HG02943 (cell line): ENCODE data around the gene ADH7.
A peak's percentile ranks its signal among the peaks of the same experiment; 100 is the strongest.

Experiments
- ATAC-seq: cut with Tn5 transposase; IDR thresholded peaks from one replicate; pipeline ENCODE4 v1.9.1; 2021; ENCODE audit warnings: mild to moderate bottlenecking, low read depth, moderate library complexity; ENCODE audit not compliant: unreplicated experiment

The ADH7 gene

DNA sequence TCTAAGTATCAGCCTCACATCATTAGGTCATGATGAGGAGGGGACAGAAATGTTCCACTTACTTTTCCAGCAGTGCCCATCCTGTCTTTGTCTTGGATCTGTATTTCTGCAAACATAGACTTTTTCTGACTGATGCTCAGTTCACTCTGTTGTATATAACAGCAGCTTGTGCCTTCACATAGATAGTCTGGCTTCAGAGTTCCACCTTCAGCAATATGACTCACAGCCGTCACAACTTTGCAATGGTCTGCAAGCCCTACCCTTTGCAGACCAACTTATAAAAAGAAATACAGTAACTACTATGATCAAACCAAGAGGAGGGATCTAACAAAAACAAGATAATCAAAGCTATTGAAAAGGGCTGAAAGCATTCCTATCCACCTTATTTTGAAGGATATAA lies at the start of gene ADH7:
ADH7 (minus strand) TSS at position 189 of the 400 bp plus-strand sequence; CDS start at position 80, 109 bp downstream.
- ATAC-seq: no peak

DNA sequence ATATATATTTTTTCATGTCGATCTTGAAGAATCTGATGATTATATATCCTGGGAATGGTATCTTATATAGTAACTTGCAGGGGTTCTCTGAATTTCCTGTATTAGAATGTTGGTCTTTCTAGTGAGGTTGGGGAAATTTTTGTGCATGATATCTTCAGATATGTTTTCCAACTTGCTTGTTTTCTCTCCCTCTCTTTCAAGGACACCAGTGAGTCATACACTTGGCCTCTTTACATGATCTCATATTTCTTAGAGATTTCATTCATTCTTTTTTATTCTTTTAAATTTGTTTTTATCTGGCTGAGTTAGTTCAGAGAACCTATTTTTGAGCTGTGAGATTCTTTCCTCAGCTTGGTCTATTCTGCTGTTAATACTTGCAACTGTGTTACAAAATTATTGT lies 48.5 kb upstream of the ADH7 start:
- ATAC-seq: no peak

DNA sequence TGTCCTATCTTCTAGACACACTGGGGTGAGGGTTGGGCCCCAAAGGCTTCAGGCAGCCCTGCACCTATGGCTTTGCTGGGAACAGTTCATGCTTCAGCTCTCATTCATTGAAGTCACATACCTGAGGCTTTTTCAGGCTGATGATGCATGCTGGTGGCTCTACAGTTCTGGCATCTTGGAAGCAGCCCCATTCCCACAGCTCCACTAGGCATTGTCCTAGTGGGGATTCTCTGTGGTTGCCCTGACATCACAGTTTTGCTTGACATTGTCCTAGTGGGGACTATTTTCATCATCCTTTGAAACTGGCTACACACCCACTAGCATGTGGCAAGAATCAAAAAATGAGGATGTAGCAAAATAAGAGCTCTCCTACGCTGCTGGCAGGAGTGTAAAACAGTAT lies 38.0 kb upstream of the ADH7 start:
- no peak for ATAC-seq

DNA sequence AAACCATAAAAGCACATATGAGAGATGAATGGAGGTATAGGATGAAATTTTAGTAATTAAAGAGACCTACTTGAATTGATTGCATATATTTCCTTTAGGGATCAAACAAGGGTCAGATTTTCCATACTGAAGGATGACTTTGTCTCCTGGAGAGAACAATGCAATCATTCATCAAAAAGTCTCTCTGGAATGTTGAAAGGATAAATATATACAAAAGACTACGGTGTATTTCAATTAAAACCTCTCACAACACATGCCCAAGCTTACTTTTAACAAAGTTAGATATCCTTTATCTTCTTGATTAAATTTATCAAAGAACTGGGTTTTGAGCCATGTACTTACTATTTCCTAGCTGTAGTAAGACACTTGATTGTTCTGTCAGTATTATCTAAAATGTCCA lies 36.8 kb upstream of the ADH7 start:
- ATAC-seq: no peak

DNA sequence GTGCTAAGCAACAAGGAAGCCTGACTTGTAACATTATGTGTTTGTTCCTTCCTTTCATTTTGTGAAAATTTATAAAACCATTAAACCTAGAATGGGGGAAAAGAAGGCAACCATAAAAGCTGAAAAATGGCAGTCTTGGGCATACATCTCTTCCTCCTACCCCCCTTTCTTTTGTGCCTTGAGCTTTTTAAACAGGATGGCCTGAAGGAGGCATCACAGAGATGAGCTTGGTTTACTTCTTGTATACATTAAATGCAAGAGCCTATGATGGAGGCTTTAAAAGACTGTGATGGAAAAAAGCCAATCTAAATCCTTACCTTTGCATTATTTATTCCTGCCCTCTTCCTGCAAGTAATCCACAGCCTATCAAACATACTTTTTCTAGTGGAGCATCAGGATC lies 36.2 kb upstream of the ADH7 start:
- no peak for ATAC-seq

DNA sequence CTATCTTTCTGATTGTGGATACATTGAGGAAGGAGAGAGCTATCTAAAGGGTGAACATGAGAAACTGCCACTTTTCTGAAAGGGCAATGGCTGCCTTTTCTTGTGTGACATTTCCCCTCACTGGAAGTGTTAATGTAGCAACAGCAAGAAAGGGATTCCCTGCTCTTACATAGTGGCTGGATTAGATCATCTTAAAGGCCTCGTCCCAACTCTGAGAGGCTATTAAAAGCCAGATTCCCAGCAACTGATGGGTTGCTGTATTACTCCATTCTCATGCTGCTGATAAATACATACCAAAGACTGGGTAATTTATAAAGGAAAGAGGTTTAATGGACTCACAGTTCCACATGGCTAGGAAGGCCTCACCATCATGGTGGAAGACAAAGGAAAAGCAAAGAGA lies 33.7 kb upstream of the ADH7 start:
- no peak for ATAC-seq

DNA sequence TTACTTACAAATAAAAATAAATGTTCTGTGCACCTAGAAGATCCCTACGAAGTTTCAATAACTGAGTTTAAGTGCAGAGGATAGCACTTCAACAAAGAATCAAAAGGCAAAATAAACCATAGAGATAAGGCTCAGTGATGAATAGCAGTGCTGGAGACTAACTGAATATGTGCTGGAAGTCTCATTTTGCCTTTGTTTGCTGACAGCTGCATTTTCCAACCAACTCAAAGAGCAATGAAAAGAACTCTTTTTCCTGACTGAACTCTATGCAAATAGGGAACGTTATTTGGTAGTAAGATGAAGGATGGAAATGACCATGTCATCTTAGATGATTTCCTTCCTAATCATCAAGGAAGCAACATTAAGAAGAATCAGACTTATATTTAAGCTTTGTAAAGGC lies 32.7 kb upstream of the ADH7 start:
- ATAC-seq: no peak

DNA sequence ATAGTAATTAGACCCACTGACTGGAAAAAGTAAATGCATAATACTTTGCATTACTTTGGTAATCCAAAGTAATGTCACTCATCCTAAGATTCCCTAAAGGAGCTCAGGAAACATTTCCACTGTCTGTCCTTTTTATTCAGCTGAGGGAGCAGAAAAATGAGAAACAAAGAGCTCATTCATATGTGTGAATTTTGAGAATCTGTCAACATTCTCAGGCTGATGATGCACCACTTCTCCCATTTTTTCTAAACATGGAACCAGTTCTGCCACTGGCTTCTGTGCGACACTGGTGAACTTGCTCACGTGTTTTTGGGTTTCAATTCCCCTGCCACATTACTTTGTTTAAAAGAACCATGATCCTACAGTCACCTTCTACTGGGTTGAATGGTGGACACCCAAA lies 28.4 kb upstream of the ADH7 start:
- no peak for ATAC-seq

DNA sequence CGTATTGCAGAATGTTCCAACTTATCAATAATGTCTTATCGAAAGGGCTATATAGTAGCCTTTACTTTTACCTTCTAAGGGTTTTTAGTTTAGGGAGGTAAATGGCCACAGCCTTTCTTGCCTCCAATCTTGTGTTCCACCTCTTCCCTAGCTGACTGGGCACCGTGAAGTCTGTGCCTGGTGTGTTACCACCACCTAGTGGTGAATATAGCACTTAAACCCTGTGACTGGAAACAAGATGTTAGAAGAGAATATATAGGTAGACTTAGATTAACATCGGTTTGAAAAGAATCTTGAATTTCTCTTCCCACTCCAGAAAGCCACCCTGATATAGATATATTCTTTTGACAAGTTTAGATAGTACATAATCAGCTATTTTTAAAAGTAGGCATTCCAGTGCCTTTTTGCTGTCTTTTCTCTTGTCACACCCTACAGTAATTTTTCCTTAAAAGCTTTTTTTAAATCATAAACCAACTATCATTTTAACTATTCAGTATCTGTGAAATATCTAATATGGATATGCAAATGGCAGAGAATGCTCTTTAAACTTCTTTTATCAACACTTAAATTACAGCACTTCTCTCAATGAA lies 27.8 kb upstream of the ADH7 start:
- ATAC-seq: peak; percentile 95

DNA sequence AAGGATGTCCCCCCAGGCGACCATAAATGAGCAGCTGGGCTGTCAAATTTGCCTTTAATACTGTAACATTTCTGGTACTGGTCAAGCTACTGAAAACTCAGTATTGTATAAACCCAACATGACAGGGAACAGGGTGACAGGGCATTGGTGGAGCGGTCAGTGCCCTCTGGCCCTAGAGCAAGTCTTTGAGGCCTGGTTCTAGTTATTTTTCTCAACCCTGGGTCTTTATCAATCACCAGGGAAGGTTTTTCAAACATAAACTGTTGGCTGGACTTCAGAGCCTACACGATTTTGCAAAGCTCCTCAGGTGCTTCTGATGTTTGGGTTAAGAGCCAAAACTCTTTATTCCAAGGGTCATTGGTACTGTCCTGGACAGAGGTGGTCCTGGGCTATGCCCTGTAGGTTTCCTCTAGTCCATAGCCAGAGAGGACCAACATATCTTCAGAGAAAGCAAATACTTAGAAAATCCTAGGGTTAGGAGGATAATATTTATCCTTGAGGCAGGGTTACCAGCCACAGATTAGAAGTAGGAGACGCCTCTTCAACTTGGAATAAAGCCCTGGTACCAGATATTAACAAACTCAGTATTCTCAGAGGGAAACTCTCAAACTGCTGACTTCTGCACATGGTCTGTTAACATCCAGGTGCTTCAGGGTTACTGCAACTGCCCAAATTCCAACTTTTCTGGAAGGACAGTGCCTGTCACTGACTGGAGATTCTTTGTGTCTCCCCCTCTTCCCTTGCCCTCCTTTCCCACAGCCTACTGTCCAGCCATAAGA lies 26.7 kb upstream of the ADH7 start:
- ATAC-seq: no peak

DNA sequence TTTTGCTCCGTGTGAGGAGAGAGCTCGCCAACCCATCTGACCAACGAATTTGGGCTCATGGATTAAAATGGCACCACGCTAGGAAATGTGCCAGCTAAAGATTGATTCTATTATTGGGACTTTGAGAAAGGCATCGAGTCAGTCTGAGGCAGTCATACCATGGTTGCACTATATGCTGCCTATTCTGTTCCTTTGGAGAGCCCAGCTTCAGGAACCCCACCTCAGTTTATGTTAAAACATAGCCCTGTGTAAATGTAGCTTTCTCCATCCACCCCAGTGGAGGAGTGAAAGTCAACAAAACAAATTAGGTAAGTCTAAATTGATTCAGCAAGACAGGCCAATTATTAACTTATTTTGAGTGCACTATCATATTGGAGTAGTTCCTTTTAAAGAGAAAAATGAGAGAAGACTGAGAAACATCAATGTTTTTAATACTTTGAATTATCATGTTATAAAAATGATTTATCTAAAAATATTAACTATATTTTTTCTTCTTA lies 24.5 kb upstream of the ADH7 start:
- no peak for ATAC-seq

DNA sequence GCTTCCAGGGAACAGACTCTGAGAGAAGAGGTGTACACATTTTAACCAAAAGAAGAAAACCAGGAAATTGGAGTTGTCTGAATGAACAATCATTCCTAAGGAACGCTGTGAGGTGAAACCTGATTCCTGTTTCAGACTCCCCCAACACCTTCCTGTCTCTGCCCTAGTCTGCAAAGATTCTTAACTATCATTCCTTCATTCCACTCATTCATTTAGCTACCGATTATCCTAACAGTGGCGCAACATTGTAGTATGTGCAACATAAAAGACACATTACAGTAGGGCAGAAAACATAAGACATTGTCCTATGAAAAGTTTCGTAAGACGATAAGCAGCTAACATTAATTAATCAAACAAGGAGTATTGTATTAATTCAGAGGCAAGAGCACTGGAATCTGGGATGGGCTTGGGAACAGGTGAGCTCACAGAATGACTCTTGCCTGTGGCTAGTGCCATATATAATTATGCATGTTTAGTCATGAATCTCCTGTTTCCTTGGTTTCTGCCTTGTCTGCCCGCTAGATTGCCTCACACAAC lies 23.8 kb upstream of the ADH7 start:
- no peak for ATAC-seq

DNA sequence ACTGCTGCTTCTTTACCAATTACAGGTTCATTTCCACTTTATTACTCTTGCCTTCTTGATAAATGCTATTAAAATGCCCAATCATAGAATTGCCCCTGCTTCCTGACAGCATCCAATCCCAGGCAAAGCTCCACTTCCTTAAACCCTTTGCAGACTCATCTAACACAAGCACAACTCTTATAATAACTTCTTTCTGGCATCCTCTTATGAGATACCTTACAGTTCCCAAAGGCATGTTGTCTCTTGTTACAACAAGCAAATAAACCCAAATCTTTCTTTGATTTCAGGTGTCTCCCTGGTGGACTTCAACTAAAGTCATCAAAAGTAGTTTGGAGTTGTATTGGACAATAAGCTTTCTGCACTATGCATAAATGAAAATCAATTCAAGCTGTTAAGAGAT lies 22.5 kb upstream of the ADH7 start:
- no peak for ATAC-seq

DNA sequence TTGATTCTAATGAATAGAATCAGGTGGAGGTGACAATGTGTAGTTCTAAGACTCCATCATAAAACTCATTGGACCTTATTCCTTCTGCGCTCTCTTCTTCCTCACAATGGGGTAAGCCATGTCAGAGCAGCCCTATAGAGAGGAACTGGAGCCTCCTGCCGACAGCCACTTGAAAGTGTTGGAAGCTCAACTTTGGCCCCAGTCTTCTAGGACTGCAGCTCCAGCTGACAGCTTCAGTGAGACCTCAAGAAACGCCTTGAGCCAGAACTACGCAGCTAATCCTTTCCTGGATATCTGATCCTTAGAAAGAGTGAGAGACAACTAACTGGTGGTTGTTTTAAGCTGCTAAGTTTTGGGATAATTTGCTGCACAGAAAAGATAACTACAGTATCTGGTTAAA lies 22.1 kb upstream of the ADH7 start:
- no peak for ATAC-seq

DNA sequence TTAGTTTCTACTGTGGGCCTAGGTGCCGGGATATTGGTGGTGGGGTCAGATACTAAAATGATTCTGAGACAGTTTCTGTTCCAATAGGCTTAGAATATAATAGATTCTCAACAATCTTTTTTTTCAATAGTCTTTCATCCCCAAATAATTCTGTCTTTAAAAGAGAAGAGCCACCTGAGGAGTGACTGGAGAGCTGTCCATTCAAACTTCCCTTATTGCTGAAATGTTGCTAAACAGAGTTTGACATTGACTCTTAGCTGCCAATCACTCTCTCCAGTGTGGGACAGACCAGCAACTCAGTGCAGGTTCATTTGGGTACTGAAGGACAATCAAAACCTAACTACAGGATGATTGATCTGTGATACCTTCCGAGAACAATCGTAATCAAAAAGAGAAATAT lies 12.4 kb upstream of the ADH7 start:
- peak; percentile 24 for ATAC-seq

DNA sequence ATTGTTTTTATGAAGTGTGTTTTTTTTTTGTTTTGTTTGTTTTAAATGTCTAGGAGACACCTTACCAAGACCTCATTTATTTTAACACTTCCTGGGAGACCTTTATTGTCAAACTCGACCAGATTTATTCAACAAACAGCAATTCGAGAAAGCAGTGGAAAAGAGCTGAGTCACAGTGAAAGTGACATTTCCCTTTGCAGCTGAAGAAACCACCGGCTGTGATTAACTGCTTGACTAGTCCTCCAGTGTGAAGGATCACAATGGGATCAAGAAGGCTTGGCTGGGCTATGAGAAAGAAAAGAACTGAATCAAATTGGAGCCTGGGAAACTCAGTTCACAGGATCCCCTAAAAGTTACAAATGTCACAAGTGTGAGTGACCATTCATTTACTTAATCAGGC lies 11.9 kb upstream of the ADH7 start:
- peak; percentile 96 for ATAC-seq

DNA sequence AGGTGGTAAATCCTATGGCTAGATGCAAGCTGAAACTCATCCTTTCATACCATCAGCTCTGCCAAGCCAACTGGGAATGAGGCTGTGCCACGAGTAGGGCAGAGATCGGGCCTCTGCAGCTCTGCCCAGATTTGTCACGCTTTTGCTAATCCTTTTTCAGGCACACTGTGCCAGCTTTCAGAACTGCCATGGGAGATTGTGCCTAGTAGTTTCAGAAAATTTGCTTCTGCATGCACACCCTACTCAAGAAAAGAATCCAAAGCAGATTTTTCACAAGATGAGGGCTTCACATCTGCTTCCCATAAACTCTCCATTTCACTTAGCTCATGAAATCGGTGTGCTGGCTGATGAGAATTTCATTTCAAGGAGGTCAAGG lies 3.3 kb upstream of the ADH7 start:
- no peak for ATAC-seq

DNA sequence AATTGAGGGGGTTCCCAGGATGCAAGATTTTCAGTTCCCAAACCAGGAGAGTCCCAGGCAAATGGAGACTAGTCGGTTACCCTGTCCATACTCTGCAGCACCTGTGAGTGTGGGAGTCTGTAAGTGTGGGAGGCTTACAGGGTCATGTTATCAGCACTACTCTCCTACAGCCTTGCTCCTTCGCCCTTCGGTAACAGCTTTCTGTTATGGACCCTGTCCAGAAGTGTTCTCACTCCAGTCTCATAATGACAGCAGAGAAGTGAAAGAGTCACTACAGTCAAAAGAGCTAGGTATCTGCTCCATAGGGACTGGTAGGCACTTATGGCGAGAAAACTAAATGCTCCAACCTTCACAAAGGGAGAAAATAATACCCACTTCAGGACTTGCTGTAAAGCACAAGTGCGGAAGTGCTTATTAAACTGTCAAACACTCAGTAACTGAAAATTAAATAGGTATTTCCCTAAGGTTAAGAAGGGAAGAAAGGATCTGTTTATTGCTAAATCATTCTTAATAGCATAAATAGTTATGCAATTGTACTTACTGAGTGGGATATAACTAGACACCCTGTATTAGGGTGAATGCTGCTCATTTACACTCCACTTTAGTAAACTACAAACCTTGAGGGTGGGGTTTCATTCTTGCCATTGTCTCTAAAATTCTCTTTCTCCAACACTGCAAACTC lies 2.7 kb upstream of the ADH7 start:
- no peak for ATAC-seq

DNA sequence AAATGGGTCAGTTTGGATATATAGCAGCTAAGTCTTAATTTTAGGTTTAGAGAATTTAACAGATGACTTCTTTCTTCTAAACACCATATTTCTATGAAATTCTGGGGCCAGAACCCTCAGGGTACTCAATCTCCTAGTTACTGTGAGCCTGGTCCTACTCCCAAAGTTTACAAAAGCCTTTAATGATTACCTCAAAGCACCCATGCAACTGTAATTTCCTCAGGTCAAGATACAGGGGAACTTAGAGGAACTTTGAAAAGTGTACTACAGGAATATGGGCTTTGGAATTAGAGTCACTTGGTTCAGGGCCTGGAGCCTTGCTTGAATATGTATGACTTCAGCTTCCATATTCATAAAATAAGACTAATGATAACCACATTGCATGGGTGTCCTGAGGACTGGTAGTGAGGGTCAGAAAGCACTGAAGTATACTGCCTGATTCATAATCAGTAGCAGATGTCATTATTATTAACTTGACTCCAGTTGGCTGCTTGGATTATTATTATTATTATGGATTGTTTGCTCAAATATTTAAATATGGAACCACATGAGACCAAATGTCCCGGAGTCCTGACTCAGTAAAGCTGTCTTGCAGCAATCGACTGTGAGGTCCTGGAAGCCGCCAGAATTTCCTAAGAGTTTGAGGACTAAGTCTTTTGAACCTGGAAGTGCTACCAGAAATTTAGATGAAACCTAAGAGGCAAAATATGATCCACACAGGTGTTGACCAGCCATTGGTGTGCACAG lies 2.0 kb upstream of the ADH7 start:
- ATAC-seq: no peak

DNA sequence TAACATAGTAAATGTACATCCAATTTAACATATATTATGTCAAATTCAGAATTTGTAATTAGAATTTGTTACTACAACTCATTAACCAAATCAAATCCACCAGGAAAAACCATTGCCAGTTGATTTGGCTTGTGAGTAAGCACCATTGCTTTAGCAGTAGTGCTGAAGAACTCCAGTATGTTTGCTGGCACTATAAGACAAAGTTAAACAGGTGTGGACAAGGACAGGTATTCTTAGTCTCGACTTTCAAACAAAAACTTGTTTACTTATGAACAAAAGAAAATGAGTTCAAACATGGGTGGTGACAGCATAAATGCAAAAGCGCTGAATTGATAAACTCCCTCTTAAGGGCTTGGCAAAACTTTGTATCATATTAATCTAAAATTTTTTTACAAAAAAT lies 1.3 kb upstream of the ADH7 start:
- ATAC-seq: no peak

DNA sequence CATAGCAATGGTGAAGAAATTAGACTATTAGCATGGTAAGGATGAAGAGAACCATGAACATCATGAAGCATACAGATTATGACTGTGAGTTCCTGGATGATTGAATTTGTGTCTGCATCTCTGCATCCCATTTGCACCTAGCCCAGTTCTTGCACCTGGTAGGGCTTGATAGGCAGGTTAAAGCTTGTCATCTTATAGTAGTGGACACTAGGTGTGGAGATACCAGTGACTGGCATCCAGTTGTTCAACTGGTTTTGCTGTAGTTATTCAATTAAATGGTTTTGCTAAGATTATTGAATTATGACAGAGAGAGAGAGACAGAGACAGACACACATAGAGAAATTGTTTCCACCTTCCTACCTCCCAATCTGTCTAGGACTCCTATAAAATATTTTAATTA lies 5.0 kb downstream of the ADH7 start:
- no peak for ATAC-seq
